Muscle of back (tissue), 13 donors: Measurements from ENCODE around the gene CDK11B. TPM values are rescaled to one million over a fixed set of nuclear protein-coding genes. Genes with fewer than 3 reads are reported as not detected.
"Not testable (repeated sequence)": the region's sequence is repeated elsewhere in the genome, so short reads cannot be mapped to it uniquely, and the experiment has no call there.

Experiments used
- DNase-seq, 3 donors: peaks; one replicate each; pipeline versions ENCODE4 v3.0.0 to v3.0.0-alpha.2; 2013
- long read RNA-seq, 9 donors: transcript quantifications; one replicate each; lab custom pipeline, GENCODE V29; 2026
- polyA plus RNA-seq, 10 donors: library from polyadenylated mRNA; unstranded; fragments of 120-200 nt; gene quantifications; one replicate each; pipeline ENCODE4 v1.2.1, GENCODE V29; 2013; ENCODE audit not compliant: insufficient read length in 10 of 10

The CDK11B gene
- 10 to 100 TPM; 31.1 to 35.7 (median 33.1) TPM for polyA plus RNA-seq
- long read RNA-seq, donor 1, partial matches to known transcripts = 0 of 1 reads
- long read RNA-seq, donor 1, other reads (novel, unspliced or antisense) = 0 of 1 reads
- long read RNA-seq, donor 2, partial matches to known transcripts = 7 of 7 reads
- long read RNA-seq, donor 2, other reads (novel, unspliced or antisense) = 0 of 7 reads
- long read RNA-seq, donor 3 = 0 reads
- long read RNA-seq, donor 4, partial matches to known transcripts = 0 of 2 reads
- long read RNA-seq, donor 4, other reads (novel, unspliced or antisense) = 0 of 2 reads
- long read RNA-seq, donor 5, partial matches to known transcripts = 9 of 9 reads
- long read RNA-seq, donor 5, other reads (novel, unspliced or antisense) = 0 of 9 reads
- long read RNA-seq, donor 6, partial matches to known transcripts = 0 of 1 reads
- long read RNA-seq, donor 6, other reads (novel, unspliced or antisense) = 0 of 1 reads
- long read RNA-seq, donor 7, partial matches to known transcripts = 0 of 2 reads
- long read RNA-seq, donor 7, other reads (novel, unspliced or antisense) = 0 of 2 reads
- long read RNA-seq, donor 8 = 0 reads
- long read RNA-seq, donor 9 = 0 reads

DNA sequence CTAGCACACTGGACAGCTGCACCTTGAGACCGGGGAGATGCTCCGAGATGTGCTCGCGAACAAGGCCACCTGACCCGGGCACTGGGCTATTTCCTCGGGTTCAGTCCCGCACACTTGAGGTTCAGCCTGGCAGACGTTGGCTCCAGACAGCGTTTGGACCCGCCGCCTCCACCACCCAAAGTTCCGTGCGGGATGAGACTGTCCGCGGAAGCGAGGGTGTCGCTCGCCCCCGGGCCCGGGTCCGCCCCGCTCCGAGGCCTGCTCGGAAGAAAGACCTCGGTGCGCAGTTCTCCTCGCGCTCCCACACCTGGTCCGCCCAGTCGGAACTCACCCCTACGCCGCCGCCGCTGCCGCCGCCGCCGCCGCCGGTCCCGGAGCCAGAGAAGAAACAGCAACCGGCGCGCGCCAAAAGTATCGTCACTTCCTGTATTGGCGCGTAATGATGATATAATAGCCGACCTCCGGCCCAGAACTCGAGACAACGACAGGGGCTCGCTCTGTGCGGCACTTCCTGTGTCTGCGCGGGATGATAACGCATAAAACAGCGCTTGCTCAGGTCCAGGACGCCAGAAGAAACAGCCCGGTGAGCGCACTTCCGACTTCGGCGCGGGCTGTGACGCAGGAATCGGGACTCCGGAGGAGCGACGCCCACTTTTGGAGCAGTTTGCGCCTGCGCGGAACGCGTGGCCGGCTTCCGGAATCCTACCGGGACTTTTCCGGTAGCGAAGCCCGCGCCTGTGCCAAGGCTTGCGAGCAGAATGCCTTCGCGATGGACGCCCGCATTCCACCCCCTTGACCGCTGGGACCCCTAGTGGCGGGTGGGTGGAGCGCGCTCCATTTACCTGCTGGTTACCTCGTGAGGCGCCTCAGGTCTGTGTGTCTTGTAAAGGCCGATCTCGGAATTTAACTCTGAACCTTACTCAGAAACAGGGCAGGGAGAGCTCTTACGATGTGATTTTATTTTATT, at the start of gene CDK11B:
Gene CDK11B (minus strand): TSS at position 422 of the 967 bp plus-strand sequence. CDS start 1,519 bp downstream, outside the sequence.
- peak; percentile 95 to 97 (median 97) for DNase-seq

DNA sequence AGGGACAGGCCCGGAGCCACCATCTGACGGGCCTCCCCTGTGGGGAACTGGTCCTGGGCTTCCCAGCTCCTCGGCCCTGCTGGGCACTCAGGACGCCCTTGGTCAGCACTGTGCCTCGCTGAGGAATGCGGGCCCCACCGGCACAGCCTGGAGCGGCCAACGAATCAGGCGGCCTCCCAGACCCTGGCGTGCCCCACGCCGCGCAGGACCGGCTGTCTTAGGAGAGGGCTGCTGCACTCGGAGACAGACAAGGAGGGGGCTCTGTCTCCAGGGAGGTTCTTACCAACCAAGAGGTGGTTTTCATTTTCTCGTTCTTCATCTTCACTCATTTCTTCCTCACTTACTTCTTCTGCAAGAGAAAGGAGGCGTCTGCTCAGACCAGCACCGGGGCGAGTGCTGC, 49.1 kb upstream of the CDK11B start:
- DNase-seq = not testable (repeated sequence)

DNA sequence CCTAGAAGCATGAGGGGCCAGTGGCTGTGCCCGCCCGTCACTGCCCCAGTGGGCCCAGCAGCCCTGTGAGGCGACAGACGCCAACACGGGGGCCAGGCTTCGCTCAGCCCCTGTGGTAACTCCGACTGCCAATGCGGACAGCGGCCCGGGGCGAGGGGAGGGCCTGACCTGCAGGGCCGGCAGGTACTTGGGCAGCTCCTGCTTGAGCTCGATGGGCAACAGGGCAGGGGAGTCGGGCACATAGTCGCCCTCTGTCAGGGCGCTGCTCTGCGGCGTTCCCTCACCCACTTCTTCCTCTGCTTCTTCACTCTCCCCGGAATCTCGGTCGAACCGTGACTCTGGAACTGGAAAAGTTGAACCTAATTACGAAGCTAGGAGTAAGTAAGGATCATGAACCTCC, 48.4 kb upstream of the CDK11B start:
- not testable (repeated sequence) for DNase-seq

DNA sequence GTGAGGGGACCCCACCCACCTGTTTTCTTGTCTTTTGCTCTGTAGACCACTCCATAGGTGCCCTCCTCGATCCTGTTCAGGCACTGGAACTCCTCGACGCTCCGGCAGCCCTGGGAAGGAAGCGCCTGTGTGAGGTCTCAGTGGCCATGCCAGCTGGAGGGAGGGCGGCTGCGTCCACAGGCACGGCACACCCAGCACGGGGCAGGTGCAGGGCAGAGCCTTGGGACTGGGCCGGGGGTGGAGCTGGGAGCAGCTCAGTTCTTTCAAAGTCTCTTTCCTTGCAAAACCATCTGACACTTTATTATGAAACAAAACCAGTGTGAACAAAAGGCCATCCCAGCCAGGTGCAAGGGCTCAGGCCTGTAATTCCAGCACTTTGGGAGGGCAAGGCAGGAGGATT, 46.8 kb upstream of the CDK11B start:
- not testable (repeated sequence) for DNase-seq

DNA sequence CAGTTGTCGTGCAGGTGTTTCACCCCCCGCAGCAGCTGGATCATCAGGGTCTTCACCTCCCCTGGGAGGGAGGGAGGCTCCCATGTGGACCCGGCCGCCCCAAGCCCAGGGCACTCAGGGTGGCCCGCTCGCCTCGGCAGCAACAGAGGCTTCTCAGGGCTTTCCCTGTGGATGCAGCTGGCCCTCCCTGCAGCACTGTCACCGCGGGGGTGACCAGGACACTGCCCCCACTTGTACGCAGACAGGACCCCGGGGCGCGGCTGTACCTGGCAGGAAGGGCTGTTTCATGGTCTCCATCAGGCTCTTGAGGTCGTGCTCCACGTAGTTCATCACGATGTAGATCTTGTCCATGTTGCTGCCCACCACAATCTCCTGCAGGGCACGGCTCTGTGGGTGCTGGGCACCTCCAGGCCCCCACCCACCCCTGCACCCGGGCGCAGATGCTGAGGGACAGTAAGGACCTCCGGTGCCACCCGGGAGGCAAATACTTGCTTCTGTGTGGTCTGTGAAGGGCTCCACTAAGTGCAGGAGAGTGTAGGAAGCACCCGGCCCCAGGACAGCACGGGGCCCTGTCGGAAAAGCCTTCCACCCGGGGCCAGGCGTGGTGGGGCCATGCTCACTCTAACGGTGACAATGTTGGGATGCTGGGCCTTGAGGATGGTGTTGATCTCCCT, 45.6 kb upstream of the CDK11B start:
- not testable (repeated sequence) for DNase-seq

DNA sequence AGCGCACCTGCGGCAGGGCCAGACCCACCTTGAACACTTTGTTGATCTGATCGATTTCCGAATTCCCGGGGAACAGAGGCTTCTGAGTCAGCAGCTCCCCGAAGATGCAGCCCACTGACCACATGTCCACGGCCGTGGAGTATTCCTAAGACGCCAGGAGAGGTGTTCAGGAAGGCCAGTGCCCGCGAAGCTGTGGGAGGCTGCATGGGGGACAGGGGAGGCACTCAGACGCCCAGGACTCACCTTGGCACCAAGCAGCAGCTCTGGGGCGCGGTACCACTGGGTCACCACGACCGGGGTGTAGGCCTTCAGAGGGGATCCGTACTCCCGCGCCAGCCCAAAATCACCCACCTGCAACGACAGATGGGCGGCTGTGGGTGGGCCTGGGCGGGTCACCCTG, 45.0 kb upstream of the CDK11B start:
- DNase-seq = no peak

DNA sequence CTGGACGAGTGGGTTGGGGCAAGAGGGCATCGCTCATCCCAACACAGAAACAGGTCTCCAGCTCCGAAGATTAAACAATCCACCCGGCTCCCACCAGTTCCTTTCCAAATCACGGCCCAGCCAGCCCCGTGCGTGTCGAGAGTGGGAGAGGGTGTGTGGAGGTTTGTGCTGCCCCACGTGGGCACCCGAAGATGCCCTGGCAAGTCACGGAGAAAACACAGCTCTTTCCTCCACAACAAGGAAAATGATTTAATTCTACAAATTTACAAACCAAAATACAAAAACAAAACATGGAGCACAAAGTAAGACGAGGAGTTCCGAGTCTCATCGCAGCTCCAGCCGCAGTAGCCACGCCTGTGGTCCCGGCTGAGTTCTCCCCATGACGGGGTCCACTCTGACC, 43.7 kb upstream of the CDK11B start:
- DNase-seq = not testable (repeated sequence)

DNA sequence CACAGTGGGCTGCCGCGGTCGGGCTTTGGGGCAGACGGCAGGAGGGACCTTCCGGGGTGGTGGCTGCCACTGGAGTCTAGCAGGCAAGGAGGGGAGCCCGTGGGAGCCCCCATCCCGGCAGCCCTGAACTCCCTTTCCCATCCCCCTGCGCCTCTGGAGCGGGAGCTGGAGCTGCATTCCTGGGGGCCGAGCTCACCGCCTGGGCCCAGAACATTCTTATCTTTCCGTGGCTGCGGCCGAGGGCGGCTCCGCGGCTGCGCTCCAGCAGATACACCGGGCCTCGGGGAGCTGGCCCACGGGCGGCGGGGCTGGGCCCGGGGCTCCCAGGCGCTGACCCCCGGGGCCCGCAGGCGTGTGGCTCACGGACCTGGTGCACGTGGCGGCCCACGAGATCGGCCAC, 41.8 kb upstream of the CDK11B start:
- not testable (repeated sequence) for DNase-seq

DNA sequence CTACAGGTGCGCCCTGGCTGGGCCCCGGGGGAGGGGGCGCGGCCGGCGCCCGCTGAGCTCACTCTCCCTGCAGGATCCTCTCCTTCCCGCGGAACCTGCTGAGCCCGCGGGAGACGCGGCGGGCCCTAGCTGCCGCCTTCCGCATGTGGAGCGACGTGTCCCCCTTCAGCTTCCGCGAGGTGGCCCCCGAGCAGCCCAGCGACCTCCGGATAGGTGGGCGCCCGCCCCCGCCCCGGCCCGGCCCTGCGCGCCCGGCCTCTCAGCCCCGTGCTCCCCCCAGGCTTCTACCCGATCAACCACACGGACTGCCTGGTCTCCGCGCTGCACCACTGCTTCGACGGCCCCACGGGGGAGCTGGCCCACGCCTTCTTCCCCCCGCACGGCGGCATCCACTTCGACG, 41.3 kb upstream of the CDK11B start:
- DNase-seq = not testable (repeated sequence)

DNA sequence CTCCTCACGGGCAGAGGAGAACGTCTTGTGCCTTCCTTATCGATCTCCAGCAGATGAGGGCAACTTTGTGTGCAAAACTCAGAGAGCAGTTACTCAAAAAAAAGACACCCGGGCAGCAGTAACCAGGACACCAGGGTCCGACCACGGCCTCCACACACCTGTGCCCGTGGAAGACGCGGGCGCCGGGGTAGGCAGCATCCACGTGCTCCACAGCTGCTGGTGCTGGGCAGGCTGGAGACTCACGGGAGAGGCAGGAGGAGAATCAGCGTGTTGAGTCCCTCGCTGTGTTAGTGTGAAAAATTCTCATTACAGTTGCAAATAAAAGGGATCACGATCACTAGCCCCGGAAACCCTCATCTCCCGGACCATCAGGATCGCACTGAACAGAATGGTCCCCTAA, 40.3 kb upstream of the CDK11B start:
- not testable (repeated sequence) for DNase-seq

DNA sequence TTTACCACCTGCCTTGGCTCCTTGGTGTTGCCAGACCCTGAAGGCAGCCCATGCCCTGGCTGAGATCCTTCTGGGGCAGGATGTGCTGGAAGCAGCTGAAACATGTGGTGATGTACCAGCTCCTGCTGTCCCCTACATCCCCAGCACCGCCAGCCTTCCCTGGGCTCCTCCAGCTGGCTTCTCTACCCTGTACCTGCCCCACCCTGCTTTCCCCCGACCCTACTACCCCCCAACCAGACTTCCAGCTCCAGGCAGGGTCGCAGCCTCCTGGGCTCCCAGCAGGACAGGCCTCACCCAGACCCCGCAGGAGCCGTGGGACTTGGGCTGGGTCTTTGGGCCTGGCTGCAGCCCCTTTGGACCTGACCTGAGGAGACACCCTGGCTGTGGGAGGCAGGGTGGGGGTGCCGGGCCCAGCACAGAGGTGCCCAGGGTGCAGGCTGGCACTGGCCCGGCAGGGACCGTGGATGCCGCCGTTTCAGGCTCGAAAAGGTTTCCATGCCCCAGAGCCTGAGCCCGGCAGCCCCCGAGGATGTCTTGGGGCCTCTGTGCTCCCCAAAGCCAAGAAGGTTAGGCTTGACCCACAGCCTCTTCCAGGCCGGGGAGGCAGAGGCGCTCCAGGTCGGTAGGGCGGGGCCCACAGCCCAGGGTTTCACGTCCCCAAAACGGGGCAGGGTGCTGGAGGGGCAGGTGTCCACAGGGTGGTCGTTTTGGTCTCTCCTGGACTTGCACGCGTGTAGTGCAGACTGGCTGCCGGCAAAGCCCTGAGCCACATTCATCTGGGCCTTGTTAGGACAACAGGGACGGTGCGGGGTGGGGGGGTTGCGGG, 38.8 kb upstream of the CDK11B start:
- not testable (repeated sequence) for DNase-seq

DNA sequence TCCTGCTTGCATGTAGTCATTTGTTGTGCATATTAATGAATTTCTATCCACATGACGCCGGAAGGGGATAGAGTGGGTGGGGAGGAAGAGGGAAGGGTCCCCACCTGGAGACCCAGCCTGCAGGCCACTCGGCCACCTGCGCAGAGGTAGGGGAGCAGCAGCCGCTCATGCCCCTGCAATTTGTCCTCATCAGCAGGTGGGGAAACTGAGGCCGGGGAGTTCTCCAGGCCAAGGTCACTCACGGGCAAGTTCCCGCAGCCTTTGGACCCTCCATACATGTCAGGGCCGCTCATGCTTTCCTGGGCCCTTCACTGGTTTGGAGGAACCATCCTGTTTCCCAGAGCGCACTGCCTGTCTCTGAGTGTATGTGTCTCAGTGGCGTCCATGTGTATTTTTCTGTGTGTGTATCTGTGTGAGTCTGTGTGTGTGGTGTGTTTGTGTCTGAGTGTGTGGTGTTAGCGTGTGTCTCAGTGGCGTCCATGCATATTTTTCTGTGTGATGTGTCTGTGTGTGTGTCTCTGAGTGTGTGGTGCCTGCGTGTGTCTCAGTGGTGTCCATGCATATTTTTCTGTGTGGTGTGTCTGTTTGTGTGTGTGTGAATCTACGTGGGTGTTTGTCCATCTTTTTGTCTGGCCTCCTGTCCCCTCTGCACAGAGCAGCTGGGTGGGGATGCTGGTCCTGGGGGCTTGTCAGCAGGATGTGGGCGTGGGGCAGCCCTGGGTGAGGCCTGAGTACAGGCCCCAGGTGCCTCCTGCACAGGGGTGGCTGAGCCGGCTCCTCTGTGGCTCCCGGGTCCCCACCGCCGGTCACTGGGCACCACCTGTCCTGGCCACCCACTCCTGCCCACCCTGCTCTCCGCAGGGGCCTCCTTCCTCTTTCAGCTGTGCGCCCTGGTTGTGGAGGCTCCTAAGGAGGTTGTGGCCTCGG, 37.9 kb upstream of the CDK11B start:
- not testable (repeated sequence) for DNase-seq

DNA sequence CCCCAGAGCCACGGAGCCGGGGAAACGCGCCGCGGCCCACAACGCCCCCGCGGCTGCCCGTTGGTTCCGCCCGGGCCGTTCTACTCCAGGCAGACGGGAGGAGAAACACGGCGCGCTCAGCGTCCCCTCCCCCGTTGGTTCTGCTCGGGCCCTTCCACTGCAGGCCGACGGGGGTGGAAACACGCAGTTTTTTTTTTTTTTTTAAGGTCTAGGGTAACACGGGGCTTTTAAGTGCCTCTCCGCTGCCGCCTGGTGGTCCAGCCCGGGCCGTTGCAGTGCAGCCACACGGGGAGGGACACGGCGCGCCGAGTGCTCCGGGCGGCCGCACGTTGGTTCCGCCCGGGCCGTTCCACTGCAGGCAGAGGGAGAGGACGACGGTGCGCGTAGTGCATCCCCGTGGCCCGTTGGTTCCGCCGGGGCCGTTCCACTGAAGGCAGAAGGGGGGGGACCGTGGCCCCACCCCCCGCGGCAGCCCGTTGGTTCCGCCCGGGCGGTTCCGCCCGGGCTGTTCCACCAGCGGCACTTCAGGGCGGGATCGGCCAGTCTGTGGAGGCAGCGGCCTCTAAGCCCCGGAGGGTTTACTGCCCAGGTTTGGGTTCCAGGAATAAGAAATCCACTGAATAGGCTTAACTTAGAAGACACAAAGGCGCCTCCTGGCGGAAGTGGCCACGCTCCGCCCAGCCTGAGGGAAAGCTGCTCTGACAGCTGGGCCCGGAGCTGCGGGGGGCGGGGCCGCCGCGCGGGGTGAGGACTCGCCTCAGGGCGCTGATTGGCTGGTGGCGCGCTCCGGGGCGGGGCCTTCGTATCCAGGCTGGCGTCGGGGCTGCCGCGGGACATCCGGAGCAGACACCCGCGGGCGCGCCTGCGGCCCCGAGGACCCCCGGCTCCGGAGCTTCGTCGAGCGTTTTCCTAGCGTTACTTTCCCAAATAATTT, 34.2 kb upstream of the CDK11B start, which contains the start of gene SLC35E2B:
Gene SLC35E2B (minus strand): TSS at position 82 of the 934 bp plus-strand sequence. CDS start 16,096 bp downstream, outside the sequence.
- peak; percentile 90 to 97 (median 96) for DNase-seq

DNA sequence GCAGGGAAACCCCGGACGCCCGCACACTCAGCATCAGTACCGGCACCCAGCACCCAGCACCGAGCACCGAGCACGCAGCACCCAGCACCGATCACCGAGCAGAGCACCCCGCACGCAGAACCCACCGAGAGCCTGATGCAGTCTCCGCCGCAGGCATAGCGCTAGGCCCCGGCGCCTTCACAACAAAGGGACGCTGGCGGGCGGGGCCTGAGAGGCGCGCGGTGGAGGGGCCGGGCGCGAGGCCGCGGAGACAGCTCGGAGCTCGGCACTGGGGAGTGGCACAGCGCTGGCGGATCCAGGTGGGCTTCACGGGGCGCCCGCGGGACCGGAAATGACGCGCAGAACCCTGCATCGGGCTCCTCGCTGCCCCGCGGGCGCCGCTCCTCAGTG, 33.5 kb upstream of the CDK11B start:
- DNase-seq = peak; percentile 57 to 90 (median 75)

DNA sequence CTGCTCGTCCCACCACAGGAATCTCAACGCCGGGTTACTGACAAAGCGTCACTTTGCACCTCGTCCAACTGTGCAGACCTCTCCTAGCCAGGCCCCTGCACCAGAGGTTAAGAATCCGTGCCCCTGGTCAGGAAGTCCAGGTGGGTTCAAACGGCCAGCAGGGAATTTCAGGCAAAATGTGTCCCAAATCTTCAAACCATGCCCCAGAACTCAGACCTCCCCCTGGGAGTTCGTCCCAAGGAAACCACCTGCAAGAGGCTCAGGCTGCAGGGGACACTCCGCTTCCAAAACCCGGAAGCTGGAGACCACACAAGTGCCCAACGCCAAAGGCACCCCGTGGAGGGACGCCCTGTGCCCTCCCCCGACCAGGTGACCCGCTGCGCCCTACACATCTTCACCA, 32.6 kb upstream of the CDK11B start:
- not testable (repeated sequence) for DNase-seq

DNA sequence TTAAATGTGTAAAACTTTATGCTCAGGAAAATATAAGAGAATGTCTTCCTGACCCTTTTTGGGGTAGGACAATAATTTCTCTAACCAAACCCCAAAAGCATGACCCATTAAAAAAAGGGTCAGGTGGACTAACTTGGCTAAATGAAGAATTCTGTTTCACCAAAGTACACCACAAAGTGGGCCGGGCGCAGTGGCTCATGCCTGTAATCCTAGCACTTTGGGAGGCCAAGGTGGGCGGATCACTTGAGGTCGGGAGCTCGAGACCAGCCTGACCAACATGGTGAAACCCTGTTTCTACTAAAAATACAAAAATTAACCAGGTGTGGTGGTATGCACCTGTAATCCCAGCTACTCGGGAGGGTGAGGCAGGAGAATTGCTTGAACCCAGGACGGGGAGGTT, 30.7 kb upstream of the CDK11B start:
- DNase-seq = not testable (repeated sequence)

DNA sequence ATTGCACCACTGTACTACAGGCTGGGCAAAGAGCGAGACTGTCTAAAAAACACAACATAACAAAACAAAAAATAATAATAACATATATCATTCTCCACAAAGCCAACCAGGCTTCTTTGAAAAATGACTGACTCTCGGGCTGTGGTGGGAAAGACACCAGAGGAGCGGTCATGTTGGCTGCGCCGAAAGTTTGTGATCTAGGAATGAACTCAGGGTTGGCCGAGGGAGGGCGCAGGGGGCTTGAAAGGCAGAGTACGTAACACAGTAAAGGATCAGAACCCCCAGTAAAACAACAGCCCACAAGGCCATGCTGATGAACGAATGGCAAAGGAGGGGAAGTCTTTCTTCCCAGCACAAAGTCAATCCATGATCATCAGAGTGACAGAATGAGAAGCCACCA, 29.0 kb upstream of the CDK11B start:
- no peak for DNase-seq
